Glomerular visceral epithelial cell (primary cell): ENCODE results near the gene KLRF1.
"Not testable (repeated sequence)": the region's sequence is repeated elsewhere in the genome, so short reads cannot be mapped to it uniquely, and the experiment has no call there.

Experiments used
- DNase-seq: peaks from one replicate; pipeline ENCODE4 v3.0.0-alpha.2; 2016; ENCODE audit errors: extremely low spot score

KLRF1 gene

GRCh38 chr12:9869307-9870161 is 42.3 kb downstream of the KLRF1 start, which contains the start of gene CLEC2B:
Gene CLEC2B (minus strand): TSS chr12:9869354.
- DNase-seq = peak; percentile 1

- DNase-seq = no peak
Measured at GRCh38 chr12:9870286-9870866, 43.1 kb downstream of the KLRF1 start.

- DNase-seq = no peak
Measured at GRCh38 chr12:9872162-9872561, 44.9 kb downstream of the KLRF1 start.

GRCh38 chr12:9872742-9873141 is 45.5 kb downstream of the KLRF1 start:
- DNase-seq = no peak

- DNase-seq = not testable (repeated sequence)
Measured at GRCh38 chr12:9876120-9876519, 48.8 kb downstream of the KLRF1 start.

- DNase-seq = no peak
Measured at GRCh38 chr12:9880532-9881078, 53.3 kb downstream of the KLRF1 start.

GRCh38 chr12:9881246-9881645 is 54.0 kb downstream of the KLRF1 start, which contains the start of gene KLRF2:
Gene KLRF2 (plus strand): TSS chr12:9881489. CDS start chr12:9881596, 107 bp downstream.
- no peak for DNase-seq

GRCh38 chr12:9881988-9882387 is 54.7 kb downstream of the KLRF1 start:
- no peak for DNase-seq

GRCh38 chr12:9883175-9883574 is 55.9 kb downstream of the KLRF1 start:
- no peak for DNase-seq

GRCh38 chr12:9888665-9889273 is 61.5 kb downstream of the KLRF1 start:
- no peak for DNase-seq
